Right cardiac atrium (tissue), 5 donors: ENCODE data around the gene EFR3B. TPM values are rescaled to one million over a fixed set of nuclear protein-coding genes. Genes with fewer than 3 reads are reported as not detected.
A peak's percentile ranks its signal among the peaks of the same experiment; 100 is the strongest.
"Not testable (repeated sequence)": the region's sequence is repeated elsewhere in the genome, so short reads cannot be mapped to it uniquely, and the experiment has no call there.

Source experiments
- ATAC-seq, 2 donors: fragments of 200-7000 bp; cut with Tn5 transposase; one replicate each; pipeline versions ENCODE4 v1.8.0 to v1.9.1; 2020; ENCODE audit warnings: moderate library complexity in 2 of 2, mild to moderate bottlenecking in 1 of 2
- DNase-seq, 3 donors: peaks; one replicate each; pipeline ENCODE4 v3.0.0-alpha.2; 2020
- H3K27ac ChIP-seq: one replicate; pipeline ENCODE4 v1.5.1; 2013; ENCODE audit warnings: mild to moderate bottlenecking, low read length, control low read depth, moderate library complexity
- H3K27me3 ChIP-seq: one replicate; pipeline ENCODE4 v1.6.1; 2013; ENCODE audit not compliant: control insufficient read depth, insufficient read depth
- H3K4me1 ChIP-seq: one replicate; pipeline ENCODE4 v1.6.1; 2013; ENCODE audit warnings: low read length; ENCODE audit not compliant: control insufficient read depth, insufficient read depth
- H3K4me3 ChIP-seq: one replicate; pipeline ENCODE4 v1.5.1; 2013; ENCODE audit warnings: low read length, control low read depth
- H3K9me3 ChIP-seq: one replicate; pipeline ENCODE4 v1.6.1; 2013; ENCODE audit warnings: low read length; ENCODE audit not compliant: control insufficient read depth
- WGBS: extraction: QIAGEN DNeasy Blood & Tissue Kit; methylation state at CpG from one replicate; pipeline ENCODE4 v1.1.7; 2013; 5-methylcytosine and 5-hydroxymethylcytosine counted together
- intact Hi-C, 4 donors: fragments of 100-400 bp; cut with DNase I; formaldehyde crosslinking; loops; one replicate each; pipeline versions ENCODE4 v1.11.0 to v1.14.0; 2022 to 2023
- polyA plus RNA-seq: library from polyadenylated mRNA; stranded (reverse); fragments of 200-250 nt; gene quantifications from one replicate; pipeline ENCODE4 v1.2.3, GENCODE V29; 2013
- total RNA-seq, 4 donors: library from RNA; stranded (reverse); fragmentation: NEBNext Ultra II Directional; extraction: Animal tissue kit (Norgen Biotek cat#: 25700); gene quantifications; one replicate each; pipeline ENCODE4 v1.2.1, GENCODE V29; 2021
- donor health status: healthy with polysubstance abuse.
- donor health status: DM: no; HTN: yes; CAD: no.
- donor health status: DM: no; HTN: no; CAD: no.
- donor health status: DM: no; HTN: yes; CAD: no; lungs with severe emphysema.
- donor health status: DM: yes; HTN: yes; CAD: no.

EFR3B gene
- total and polyA plus RNA-seq, 5 donors, result 2.9 to 9.7 (median 6.3) TPM

DNA sequence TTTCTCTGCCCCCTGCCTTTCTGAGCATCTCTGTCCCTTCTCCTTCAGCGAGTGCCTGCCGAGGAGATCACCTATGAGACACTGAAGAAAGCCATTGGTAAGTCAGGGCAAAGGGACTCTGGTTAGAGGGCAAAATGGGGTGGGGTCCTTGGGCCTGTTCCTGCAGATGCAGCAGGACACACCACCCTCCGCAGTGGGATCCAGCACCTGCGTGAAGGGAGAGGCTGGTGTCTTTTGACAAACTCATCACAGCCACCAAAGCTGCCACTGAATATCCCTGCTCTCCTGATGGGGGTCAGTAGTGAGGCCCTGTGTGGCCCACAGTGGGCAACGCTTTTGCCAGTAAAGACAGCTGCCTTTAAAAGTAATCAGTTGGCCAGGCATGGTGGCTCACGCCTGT lies 107.8 kb downstream of the EFR3B start:
- H3K4me1 ChIP-seq, result no peaks in the 10 kb centered on the region
- no peaks in the 10 kb centered on the region for H3K9me3 ChIP-seq
- no peak overlapping the region for H3K4me3 ChIP-seq
- 95% methylated on average over 6 of the region's 6 CpGs for WGBS
- ATAC-seq, result no peak
- no peak overlapping the region for H3K27ac ChIP-seq
- intact Hi-C loops, result no loop called here
- H3K27me3 ChIP-seq, result no peaks in the 10 kb centered on the region
- no peak for DNase-seq

- H3K27ac ChIP-seq, intact Hi-C loops, H3K4me3 ChIP-seq, H3K9me3 ChIP-seq, ATAC-seq, H3K27me3 ChIP-seq, DNase-seq, H3K4me1 ChIP-seq: not testable (repeated sequence)
- WGBS, result 95% methylated on average over 5 of the region's 5 CpGs
These were observed 109.1 kb downstream of the EFR3B start for GRCh38 chr2:25150993-25151392.

DNA sequence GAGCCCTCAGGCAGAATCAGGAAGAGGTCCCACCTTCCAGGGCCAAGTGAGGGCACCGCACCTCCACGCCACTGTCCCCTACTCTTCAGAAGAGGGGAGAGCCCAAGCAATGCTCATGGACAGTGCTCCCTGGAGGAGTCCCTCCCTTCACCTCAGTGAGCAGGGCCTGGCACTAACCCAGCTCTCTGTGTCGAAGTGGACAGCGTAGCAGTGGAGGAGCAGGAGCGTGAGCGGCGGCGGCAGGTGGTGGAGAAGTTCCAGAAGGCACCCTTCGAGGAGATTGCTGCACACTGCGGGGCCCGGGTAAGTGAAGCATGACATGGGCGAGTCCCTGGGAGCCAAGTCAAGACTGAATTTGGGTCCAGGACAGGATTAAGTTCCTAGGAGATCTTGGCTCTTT lies 109.8 kb downstream of the EFR3B start:
- Histone ChIP-seq H3K4me1 (no peaks in the 10 kb centered on the region), H3K27me3 (no peaks in the 10 kb centered on the region), H3K4me3 (no peak overlapping the region), H3K9me3 (no peaks in the 10 kb centered on the region), H3K27ac (no peak overlapping the region)
- ATAC-seq (no peak), DNase-seq (no peak)
- WGBS, result 91% methylated on average over 12 of the region's 12 CpGs
- intact Hi-C loops, result no loop called here

DNA sequence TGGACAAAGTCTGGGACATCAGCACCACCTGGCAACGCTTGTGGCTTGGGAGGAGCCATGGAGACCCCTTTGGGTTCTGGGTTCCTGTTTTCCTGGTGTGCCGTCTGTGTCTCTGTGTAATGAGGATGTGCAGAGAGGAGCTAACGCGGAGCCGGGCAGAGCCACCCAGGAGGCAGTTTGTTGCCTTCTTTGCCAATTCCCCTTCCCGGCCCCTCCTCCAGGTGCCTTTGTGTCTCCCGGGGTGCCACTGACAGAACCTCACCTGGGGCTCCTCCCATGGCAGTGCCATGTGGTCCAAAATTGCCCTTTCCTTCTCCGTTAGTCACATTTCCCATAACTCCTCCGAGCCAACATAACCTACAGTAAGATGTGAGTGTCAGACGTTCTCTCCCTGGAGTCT lies 113.5 kb downstream of the EFR3B start:
- no peaks in the 10 kb centered on the region for H3K9me3 ChIP-seq
- H3K4me3 ChIP-seq, result no peak overlapping the region
- DNase-seq (no peak), ATAC-seq (no peak)
- H3K27ac ChIP-seq, result no peak overlapping the region
- no peaks in the 10 kb centered on the region for H3K27me3 ChIP-seq
- WGBS, result 84% methylated on average over 10 of the region's 10 CpGs
- H3K4me1 ChIP-seq, result no peaks in the 10 kb centered on the region
- intact Hi-C loops, result no loop called here

DNA sequence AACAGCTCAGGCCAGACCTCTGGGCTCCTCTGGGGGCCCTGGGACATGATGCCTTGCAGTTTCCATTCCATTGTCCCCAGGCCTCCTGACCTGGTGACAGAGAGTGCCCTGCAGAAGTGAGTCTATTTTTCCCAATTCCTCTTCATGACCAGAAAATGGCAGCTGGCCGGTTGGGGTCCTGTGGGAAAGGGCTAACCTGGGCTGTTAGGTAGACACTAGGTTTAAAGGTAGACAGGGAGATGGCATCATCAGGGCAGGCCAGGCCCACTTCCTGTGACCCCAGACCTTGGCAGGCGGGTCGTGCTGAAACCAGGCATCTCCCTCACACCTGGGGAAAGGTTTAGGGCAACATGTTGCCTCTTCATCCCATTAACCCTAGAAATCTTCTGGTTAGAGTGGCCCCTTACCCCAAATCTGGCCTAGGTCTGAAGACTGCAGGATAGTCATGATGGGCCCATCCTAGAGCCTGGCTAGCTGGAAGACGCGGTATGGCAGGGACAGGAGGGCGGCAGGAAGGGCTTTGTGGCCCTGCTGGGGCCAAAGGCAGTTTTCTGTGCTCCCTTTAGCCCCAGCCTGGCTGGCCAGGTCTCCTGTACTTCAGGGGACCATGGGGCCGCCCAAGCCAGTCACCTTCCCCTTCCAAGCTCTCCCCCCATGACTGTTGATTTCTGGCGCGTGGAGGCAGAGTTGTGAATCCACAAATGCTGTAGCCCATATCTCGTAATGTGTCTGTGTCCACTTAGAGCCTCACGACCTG lies 116.4 kb downstream of the EFR3B start:
- no peak for DNase-seq
- Histone ChIP-seq H3K9me3 (no peaks in the 10 kb centered on the region), H3K4me1 (peaks cover 3% of the 10 kb centered on the region), H3K4me3 (no peak overlapping the region), H3K27me3 (no peaks in the 10 kb centered on the region), H3K27ac (no peak overlapping the region)
- intact Hi-C loops, result no loop called here
- ATAC-seq, result no peak
- 94% methylated on average over 11 of the region's 11 CpGs for WGBS

DNA sequence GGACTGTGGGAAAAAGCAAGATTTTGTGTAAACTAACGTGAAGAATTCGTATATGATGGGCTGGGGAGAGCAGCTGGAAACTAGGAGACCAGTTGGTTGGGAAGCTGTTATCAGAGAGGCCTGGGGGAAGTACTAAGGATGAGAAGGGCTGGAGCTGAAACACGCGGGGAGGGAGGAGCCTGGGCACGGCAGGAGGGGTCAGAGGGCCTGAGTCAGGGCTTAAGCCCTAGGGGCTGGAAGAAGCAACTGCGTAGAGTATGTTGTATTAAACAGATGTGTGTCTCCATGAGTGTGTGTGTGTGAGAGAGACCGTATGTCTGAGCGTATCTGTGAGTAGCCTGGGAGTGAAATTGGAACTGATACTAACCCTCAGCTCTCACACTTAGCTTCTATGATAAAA lies 118.1 kb downstream of the EFR3B start:
- ATAC-seq, result peak in 1 of 2 donors; percentile 27
- H3K27me3 ChIP-seq, result no peaks in the 10 kb centered on the region
- no peak overlapping the region for H3K27ac ChIP-seq
- H3K4me3 ChIP-seq, result no peak overlapping the region
- DNase-seq, result no peak
- intact Hi-C loops, result no loop called here
- peaks cover 3% of the 10 kb centered on the region for H3K4me1 ChIP-seq
- H3K9me3 ChIP-seq, result no peaks in the 10 kb centered on the region
- 56% methylated on average over 8 of the region's 8 CpGs for WGBS

- Histone ChIP-seq H3K9me3 (no peaks in the 10 kb centered on the region), H3K27ac (no peak overlapping the region), H3K4me1 (peaks cover 3% of the 10 kb centered on the region), H3K27me3 (no peaks in the 10 kb centered on the region), H3K4me3 (no peak overlapping the region)
- 93% methylated on average over 10 of the region's 10 CpGs for WGBS
- ATAC-seq (no peak), DNase-seq (no peak)
- intact Hi-C loops, result no loop called here
These were observed 118.5 kb downstream of the EFR3B start for GRCh38 chr2:25160376-25160775.

DNA sequence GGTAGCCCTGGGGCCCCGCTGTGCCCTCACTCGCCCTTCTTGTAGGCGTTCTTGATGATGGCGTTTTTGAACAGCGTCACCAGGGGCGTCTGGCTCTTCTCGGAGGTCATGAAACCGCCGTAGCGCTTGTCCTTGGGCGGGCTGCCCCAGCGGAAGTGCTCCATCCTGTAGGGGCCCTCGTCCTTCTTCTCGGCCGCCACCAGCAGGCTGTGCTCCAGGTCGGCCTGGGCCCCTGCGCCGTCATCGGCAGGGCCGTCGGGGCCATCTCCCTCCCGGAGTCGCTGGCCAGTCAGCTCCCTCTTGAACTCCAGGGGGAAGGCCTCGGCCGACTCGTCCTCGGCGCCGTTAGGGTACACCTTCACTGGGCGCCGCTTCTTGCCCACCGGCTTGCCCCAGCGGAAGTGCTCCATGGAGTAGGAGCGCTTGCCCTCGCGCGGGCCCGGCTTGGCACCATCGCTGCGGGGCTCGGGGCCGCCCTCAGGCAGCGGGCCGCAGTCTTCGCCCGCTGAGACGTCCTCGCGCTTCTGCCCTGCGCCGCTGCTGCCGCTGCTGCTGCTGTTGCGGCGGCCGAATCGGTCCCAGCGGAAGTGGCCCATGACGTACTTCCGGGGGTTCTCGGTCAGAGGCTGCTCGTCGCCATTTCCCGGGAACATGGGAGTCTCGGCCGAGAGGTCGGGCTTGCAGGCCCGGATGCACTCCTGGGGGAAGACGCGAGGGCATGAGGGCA lies 119.3 kb downstream of the EFR3B start:
- Histone ChIP-seq H3K9me3 (no peaks in the 10 kb centered on the region), H3K4me1 (peaks cover 3% of the 10 kb centered on the region), H3K4me3 (peak overlapping the region; percentile 47), H3K27ac (no peak overlapping the region), H3K27me3 (no peaks in the 10 kb centered on the region)
- DNase-seq (peak; percentile 76 to 91 (median 86)), ATAC-seq (peak; percentile 79 to 81)
- WGBS, result 38% methylated on average over 69 of the region's 69 CpGs
- intact Hi-C loops, result no loop called here

DNA sequence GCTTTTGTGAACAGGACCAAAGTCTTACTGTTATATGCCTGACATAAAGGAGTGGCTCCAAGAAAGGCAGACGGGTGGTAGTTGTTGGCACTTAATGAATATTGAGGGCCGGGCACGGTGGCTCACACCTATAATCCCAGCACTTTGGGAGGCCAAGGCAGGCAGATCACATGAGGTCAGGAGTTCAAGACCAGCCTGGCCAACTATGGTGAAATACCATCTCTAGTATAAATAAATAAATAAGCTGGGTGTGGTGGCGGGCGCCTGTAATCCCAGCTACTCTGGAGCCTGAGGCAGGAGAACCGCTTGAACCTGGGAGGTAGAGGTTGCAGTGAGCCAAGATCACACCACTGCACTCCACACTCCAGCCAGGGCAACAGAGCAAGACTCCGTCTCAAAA lies 120.2 kb downstream of the EFR3B start:
- ATAC-seq, result not testable (repeated sequence)

GRCh38 chr2:25164561-25164960 lies 122.7 kb downstream of the EFR3B start:
- 48% methylated on average over 8 of the region's 8 CpGs for WGBS
- Histone ChIP-seq H3K27me3 (no peaks in the 10 kb centered on the region), H3K27ac (no peak overlapping the region), H3K4me1 (peaks cover 3% of the 10 kb centered on the region), H3K4me3 (no peak overlapping the region), H3K9me3 (no peaks in the 10 kb centered on the region)
- ATAC-seq (no peak), DNase-seq (no peak)
- intact Hi-C loops, result no loop called here

More for the DNA sequence above, 120.2 kb downstream of the EFR3B start:
- H3K9me3 ChIP-seq, DNase-seq, H3K27me3 ChIP-seq, H3K27ac ChIP-seq, H3K4me1 ChIP-seq, H3K4me3 ChIP-seq, intact Hi-C loops: not testable (repeated sequence)
- 98% methylated on average over 7 of the region's 7 CpGs for WGBS

GRCh38 chr2:25165992-25166875 lies 124.4 kb downstream of the EFR3B start:
- ATAC-seq (peak; percentile 20 to 22), DNase-seq (peak in 2 of 3 donors; percentile 19 to 62)
- Histone ChIP-seq H3K27ac (no peak overlapping the region), H3K27me3 (no peaks in the 10 kb centered on the region), H3K4me1 (peaks cover 3% of the 10 kb centered on the region), H3K4me3 (no peak overlapping the region), H3K9me3 (no peaks in the 10 kb centered on the region)
- WGBS, result 66% methylated on average over 10 of the region's 10 CpGs
- intact Hi-C loops, result no loop called here
